ENCODE results near the gene ZNF718. TPM values are rescaled to one million over a fixed set of nuclear protein-coding genes. Genes with fewer than 3 reads are reported as not detected.
"Not testable (repeated sequence)": the region's sequence is repeated elsewhere in the genome, so short reads cannot be mapped to it uniquely, and the experiment has no call there.

Gene ZNF718
- total RNA-seq, 2 donors from 2014 or later, result 2.4 to 3.5 TPM

- TF ChIP-seq CTCF (IDR thresholded peaks at IDR 0.05), result no peak
- H3K36me3 ChIP-seq, result peaks cover 3% of the 10 kb centered on the region
- peaks cover 31 to 99% of the 10 kb centered on the region in 2 donors for H3K9me3 ChIP-seq
Observed at GRCh38 chr4:173666-174314, 49.5 kb downstream of the ZNF718 start.

GRCh38 chr4:175986-176385 is 51.7 kb downstream of the ZNF718 start:
- Histone ChIP-seq H3K4me3 (no peak overlapping the region), H3K27ac (no peak overlapping the region), H3K27me3 (no peaks in the 10 kb centered on the region), H3K36me3 (peaks cover 3% of the 10 kb centered on the region), H3K4me1 (no peaks in the 10 kb centered on the region), H3K9me3 (peaks cover 30 to 100% of the 10 kb centered on the region in 2 donors)
- no peak for DNase-seq (ENCODE audit: low spot score)
- TF ChIP-seq CTCF (IDR thresholded peaks at IDR 0.05), result no peak

More at GRCh38 chr4:173666-174314, 49.5 kb downstream of the ZNF718 start:
- H3K4me3 ChIP-seq, result no peak overlapping the region
- no peaks in the 10 kb centered on the region for H3K4me1 ChIP-seq
- no peak for DNase-seq (ENCODE audit: low spot score)
- H3K27ac ChIP-seq, result no peak overlapping the region
- H3K27me3 ChIP-seq, result no peaks in the 10 kb centered on the region

GRCh38 chr4:176995-177394 is 52.7 kb downstream of the ZNF718 start:
- DNase-seq (ENCODE audit: low spot score), result no peak
- Histone ChIP-seq H3K4me1 (no peaks in the 10 kb centered on the region), H3K4me3 (no peak overlapping the region), H3K27ac (no peak overlapping the region), H3K36me3 (no peaks in the 10 kb centered on the region), H3K9me3 (peaks cover 20 to 99% of the 10 kb centered on the region in 2 donors), H3K27me3 (no peaks in the 10 kb centered on the region)
- TF ChIP-seq CTCF (IDR thresholded peaks at IDR 0.05), result no peak

GRCh38 chr4:182225-182624 is 57.9 kb downstream of the ZNF718 start:
- H3K27me3 ChIP-seq; DNase-seq (ENCODE audit: low spot score); H3K4me3 ChIP-seq; H3K27ac ChIP-seq; H3K36me3 ChIP-seq; H3K4me1 ChIP-seq: not testable (repeated sequence)
- peaks cover 0 to 99% of the 10 kb centered on the region in 2 donors for H3K9me3 ChIP-seq

- Histone ChIP-seq H3K4me1 (no peaks in the 10 kb centered on the region), H3K4me3 (no peak overlapping the region), H3K27ac (no peak overlapping the region), H3K9me3 (peaks cover 0 to 77% of the 10 kb centered on the region in 2 donors), H3K27me3 (no peaks in the 10 kb centered on the region), H3K36me3 (no peaks in the 10 kb centered on the region)
- no peak for TF ChIP-seq CTCF (IDR thresholded peaks at IDR 0.05)
- DNase-seq (ENCODE audit: low spot score), result no peak
Observed at GRCh38 chr4:188091-188490, 63.8 kb downstream of the ZNF718 start.

GRCh38 chr4:195159-195558 is 70.9 kb downstream of the ZNF718 start:
- H3K36me3 ChIP-seq; H3K27me3 ChIP-seq; H3K4me1 ChIP-seq; H3K27ac ChIP-seq; DNase-seq (ENCODE audit: low spot score); H3K4me3 ChIP-seq: not testable (repeated sequence)
- H3K9me3 ChIP-seq, result peaks cover 0 to 44% of the 10 kb centered on the region in 2 donors

- Histone ChIP-seq H3K27ac (no peak overlapping the region), H3K36me3 (peaks cover 13% of the 10 kb centered on the region), H3K27me3 (no peaks in the 10 kb centered on the region), H3K4me1 (no peaks in the 10 kb centered on the region), H3K4me3 (no peak overlapping the region), H3K9me3 (peaks cover 4 to 38% of the 10 kb centered on the region in 2 donors)
- no peak for TF ChIP-seq CTCF (IDR thresholded peaks at IDR 0.05)
- DNase-seq (ENCODE audit: low spot score), result no peak
Observed at GRCh38 chr4:200936-201335, 76.6 kb downstream of the ZNF718 start.

- not testable (repeated sequence) for H3K27ac ChIP-seq; H3K4me1 ChIP-seq; H3K27me3 ChIP-seq; DNase-seq (ENCODE audit: low spot score); H3K4me3 ChIP-seq
- Histone ChIP-seq H3K36me3 (peaks cover 13% of the 10 kb centered on the region), H3K9me3 (peaks cover 4 to 24% of the 10 kb centered on the region in 2 donors)
Observed at GRCh38 chr4:202822-203221, 78.5 kb downstream of the ZNF718 start.
